Erythroblast (primary cell): Measurements from ENCODE around the gene CCDC159.

Experiments
- GATA1 ChIP-seq: IDR thresholded peaks from 2 replicates; pipeline ENCODE4 v1.6.1; 2011; ENCODE audit warnings: low read depth, mild to moderate bottlenecking, control low read depth, low read length, moderate library complexity
- POLR2A ChIP-seq: IDR thresholded peaks from 2 replicates; pipeline ENCODE4 v1.6.1; 2011; ENCODE audit warnings: mild to moderate bottlenecking, low read length

- TF ChIP-seq POLR2A: no peak
- no peak for TF ChIP-seq GATA1
Measured at GRCh38 chr19:11304936-11305335, 41.4 kb upstream of the CCDC159 start.
